Measurements from ENCODE around the gene MOB3B. TPM values are rescaled to one million over a fixed set of nuclear protein-coding genes. Genes with fewer than 3 reads are reported as not detected.

MOB3B gene
- total and polyA plus RNA-seq, 2 of the 13 experiments (the other 11 are each of a cell fraction or from before 2014, with no cell fraction given), result 0.03 to 0.09 TPM

DNA sequence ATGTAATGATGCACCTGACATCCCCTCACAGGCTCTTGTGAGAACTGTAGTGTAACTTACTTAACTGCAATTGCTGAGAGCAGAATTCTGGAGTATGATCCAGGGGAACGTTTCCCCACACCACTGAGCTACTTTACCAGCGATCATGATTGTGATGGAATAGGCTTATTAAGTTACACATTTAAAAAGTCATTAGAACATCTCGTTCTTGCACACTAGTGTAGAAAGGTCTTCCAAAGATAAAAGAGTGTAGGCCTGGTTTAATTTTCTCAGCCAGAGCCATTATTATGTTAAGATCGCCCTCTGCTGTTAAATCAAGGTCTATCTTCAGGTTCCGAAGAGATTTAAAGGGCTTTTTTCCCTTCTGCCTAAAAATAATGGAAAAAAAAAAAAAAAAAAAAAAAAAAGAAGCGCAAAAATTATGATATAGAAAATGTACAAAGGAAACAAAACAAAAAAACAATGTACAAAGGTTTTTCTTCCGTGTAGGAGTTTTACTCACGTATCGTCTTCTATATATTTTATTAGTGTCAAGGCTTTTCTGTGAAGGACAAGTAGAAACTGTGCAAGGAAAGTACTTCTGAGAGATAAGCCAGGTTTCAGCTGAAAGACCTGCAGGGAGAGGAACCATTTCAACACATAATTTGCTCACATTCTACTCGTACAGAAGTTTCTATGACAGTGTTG, 18.6 kb upstream of the MOB3B start:
- Histone ChIP-seq H3K27me3 (ENCODE audit: control insufficient read depth in 1 of 2, insufficient read depth in 2 of 2, low read length in 2 of 2) (no peaks in the 10 kb centered on the region), H3K4me3 (replicated peaks in 1 of 3; ENCODE audit: insufficient read depth in 1 of 3, low read depth in 2 of 3, low read length in 3 of 3) (no peak overlapping the region), H2AFZ (ENCODE audit: low read length) (no peak overlapping the region), H4K20me1 (ENCODE audit: insufficient read depth, low read length) (no peaks in the 10 kb centered on the region), H3K4me2 (ENCODE audit: low read depth, low read length) (no peak overlapping the region), H3K9ac (ENCODE audit: insufficient read depth, low read depth, low read length) (no peak overlapping the region), H3K4me1 (ENCODE audit: insufficient read depth, low read length) (no peaks in the 10 kb centered on the region), H3K27ac (ENCODE audit: extremely low read length, insufficient read depth, low read length) (no peak overlapping the region), H3K36me3 (replicated peaks in 1 of 2; ENCODE audit: control insufficient read depth in 1 of 2, insufficient read depth in 2 of 2, low read length in 2 of 2) (no peaks in the 10 kb centered on the region), H3K79me2 (ENCODE audit: insufficient read depth, low read length) (no peaks in the 10 kb centered on the region), H3K9me3 (ENCODE audit: low read length) (no peaks in the 10 kb centered on the region)
- ChIA-PET POLR2A (no interaction called here), CTCF (ENCODE audit: low intra/inter-chr PET ratio, low total read pairs) (interaction anchor here (0.8 to 2.2 kb wide), 3 partner anchors 213 to 216 kb away, joined by 3 to 21 read pairs (median 3); no protein-coding TSS in a partner anchor)
- DNase-seq (ENCODE audit: low spot score) (no peak), FAIRE-seq (peak; percentile 18), ATAC-seq (peak; percentile 64; the same call in 2 of the 3 replicates)
- 62% methylated on average over 10 of the region's 10 CpGs for WGBS (ENCODE audit: low lambda C conversion rate)
- in situ Hi-C loops (cut with HindIII; ENCODE audit: extremely low pct_ligation_motif_present, low pct_unique_long_range_greater_than_20kb), result no loop called here
- no TSS peak for BruUV-seq (replicated peaks)
- intact Hi-C loops (cut with micrococcal nuclease; ENCODE audit: unreplicated experiment), result loop anchor here (1.0 to 5.0 kb wide), 2 partner anchors 215 to 301 kb away; no protein-coding TSS in a partner anchor
- peak; percentile 69 for TF ChIP-seq STAG1 (CRISPR knock-in tag; IDR thresholded peaks at IDR 0.05)
- TF ChIP-seq ZNF766 (CRISPR knock-in tag; IDR thresholded peaks at IDR 0.05; ENCODE audit: borderline replicate concordance), result no peak
- TF ChIP-seq, protein P1, sequence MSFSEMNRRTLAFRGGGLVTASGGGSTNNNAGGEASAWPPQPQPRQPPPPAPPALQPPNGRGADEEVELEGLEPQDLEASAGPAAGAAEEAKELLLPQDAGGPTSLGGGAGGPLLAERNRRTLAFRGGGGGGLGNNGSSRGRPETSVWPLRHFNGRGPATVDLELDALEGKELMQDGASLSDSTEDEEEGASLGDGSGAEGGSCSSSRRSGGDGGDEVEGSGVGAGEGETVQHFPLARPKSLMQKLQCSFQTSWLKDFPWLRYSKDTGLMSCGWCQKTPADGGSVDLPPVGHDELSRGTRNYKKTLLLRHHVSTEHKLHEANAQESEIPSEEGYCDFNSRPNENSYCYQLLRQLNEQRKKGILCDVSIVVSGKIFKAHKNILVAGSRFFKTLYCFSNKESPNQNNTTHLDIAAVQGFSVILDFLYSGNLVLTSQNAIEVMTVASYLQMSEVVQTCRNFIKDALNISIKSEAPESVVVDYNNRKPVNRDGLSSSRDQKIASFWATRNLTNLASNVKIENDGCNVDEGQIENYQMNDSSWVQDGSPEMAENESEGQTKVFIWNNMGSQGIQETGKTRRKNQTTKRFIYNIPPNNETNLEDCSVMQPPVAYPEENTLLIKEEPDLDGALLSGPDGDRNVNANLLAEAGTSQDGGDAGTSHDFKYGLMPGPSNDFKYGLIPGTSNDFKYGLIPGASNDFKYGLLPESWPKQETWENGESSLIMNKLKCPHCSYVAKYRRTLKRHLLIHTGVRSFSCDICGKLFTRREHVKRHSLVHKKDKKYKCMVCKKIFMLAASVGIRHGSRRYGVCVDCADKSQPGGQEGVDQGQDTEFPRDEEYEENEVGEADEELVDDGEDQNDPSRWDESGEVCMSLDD (CRISPR knock-in tag; IDR thresholded peaks at IDR 0.05; ENCODE audit: borderline replicate concordance), result no peak
- TF ChIP-seq, protein P2, sequence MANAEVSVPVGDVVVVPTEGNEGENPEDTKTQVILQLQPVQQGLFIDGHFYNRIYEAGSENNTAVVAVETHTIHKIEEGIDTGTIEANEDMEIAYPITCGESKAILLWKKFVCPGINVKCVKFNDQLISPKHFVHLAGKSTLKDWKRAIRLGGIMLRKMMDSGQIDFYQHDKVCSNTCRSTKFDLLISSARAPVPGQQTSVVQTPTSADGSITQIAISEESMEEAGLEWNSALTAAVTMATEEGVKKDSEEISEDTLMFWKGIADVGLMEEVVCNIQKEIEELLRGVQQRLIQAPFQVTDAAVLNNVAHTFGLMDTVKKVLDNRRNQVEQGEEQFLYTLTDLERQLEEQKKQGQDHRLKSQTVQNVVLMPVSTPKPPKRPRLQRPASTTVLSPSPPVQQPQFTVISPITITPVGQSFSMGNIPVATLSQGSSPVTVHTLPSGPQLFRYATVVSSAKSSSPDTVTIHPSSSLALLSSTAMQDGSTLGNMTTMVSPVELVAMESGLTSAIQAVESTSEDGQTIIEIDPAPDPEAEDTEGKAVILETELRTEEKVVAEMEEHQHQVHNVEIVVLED (CRISPR knock-in tag; IDR thresholded peaks at IDR 0.05; ENCODE audit: borderline replicate concordance), result no peak
- TF ChIP-seq, protein P3, sequence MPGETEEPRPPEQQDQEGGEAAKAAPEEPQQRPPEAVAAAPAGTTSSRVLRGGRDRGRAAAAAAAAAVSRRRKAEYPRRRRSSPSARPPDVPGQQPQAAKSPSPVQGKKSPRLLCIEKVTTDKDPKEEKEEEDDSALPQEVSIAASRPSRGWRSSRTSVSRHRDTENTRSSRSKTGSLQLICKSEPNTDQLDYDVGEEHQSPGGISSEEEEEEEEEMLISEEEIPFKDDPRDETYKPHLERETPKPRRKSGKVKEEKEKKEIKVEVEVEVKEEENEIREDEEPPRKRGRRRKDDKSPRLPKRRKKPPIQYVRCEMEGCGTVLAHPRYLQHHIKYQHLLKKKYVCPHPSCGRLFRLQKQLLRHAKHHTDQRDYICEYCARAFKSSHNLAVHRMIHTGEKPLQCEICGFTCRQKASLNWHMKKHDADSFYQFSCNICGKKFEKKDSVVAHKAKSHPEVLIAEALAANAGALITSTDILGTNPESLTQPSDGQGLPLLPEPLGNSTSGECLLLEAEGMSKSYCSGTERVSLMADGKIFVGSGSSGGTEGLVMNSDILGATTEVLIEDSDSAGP (CRISPR knock-in tag; IDR thresholded peaks at IDR 0.05; ENCODE audit: borderline replicate concordance), result no peak
- no peak for TF ChIP-seq ZFX (CRISPR knock-in tag; IDR thresholded peaks at IDR 0.05; ENCODE audit: low read depth)
- TF ChIP-seq ZNF720 (CRISPR knock-in tag; IDR thresholded peaks at IDR 0.05), result no peak
- TF ChIP-seq, protein P4, sequence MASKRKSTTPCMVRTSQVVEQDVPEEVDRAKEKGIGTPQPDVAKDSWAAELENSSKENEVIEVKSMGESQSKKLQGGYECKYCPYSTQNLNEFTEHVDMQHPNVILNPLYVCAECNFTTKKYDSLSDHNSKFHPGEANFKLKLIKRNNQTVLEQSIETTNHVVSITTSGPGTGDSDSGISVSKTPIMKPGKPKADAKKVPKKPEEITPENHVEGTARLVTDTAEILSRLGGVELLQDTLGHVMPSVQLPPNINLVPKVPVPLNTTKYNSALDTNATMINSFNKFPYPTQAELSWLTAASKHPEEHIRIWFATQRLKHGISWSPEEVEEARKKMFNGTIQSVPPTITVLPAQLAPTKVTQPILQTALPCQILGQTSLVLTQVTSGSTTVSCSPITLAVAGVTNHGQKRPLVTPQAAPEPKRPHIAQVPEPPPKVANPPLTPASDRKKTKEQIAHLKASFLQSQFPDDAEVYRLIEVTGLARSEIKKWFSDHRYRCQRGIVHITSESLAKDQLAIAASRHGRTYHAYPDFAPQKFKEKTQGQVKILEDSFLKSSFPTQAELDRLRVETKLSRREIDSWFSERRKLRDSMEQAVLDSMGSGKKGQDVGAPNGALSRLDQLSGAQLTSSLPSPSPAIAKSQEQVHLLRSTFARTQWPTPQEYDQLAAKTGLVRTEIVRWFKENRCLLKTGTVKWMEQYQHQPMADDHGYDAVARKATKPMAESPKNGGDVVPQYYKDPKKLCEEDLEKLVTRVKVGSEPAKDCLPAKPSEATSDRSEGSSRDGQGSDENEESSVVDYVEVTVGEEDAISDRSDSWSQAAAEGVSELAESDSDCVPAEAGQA (IDR thresholded peaks at IDR 0.05; ENCODE audit: low read depth), result no peak
- TF ChIP-seq, protein P4 (CRISPR knock-in tag; IDR thresholded peaks at IDR 0.05; ENCODE audit: borderline replicate concordance), result no peak
- no peak for TF ChIP-seq ZIK1 (CRISPR knock-in tag; IDR thresholded peaks at IDR 0.05; ENCODE audit: borderline replicate concordance, low read depth)
- no peak for TF ChIP-seq MEF2D (CRISPR knock-in tag; IDR thresholded peaks at IDR 0.05)

Measured in HepG2 (cell line).